GM18502 (cell line): Measurements from ENCODE around the gene CYBA.
A peak's percentile ranks its signal among the peaks of the same experiment; 100 is the strongest.
"Not testable (repeated sequence)": the region's sequence is repeated elsewhere in the genome, so short reads cannot be mapped to it uniquely, and the experiment has no call there.

ENCODE experiments used
- ATAC-seq: cut with Tn5 transposase; IDR thresholded peaks from one replicate; pipeline ENCODE4 v1.9.1; 2021; ENCODE audit warnings: mild to moderate bottlenecking; ENCODE audit not compliant: unreplicated experiment, poor library complexity

The CYBA gene

GRCh38 chr16:88686439-88687253 is 35.8 kb upstream of the CYBA start, which contains the start of gene SNAI3:
TSS of gene SNAI3 (minus strand) at chr16:88686507. CDS start at chr16:88686406, 101 bp downstream.
- peak; percentile 72 for ATAC-seq

- peak; percentile 16 for ATAC-seq
Measured at GRCh38 chr16:88686062-88686438, 35.2 kb upstream of the CYBA start.

- no peak for ATAC-seq
Measured at GRCh38 chr16:88685156-88686061, 34.6 kb upstream of the CYBA start.

GRCh38 chr16:88684569-88685155 is 33.8 kb upstream of the CYBA start:
- no peak for ATAC-seq

- ATAC-seq: peak; percentile 72
Measured at GRCh38 chr16:88681709-88682451, 31.0 kb upstream of the CYBA start.

- peak; percentile 10 for ATAC-seq
Measured at GRCh38 chr16:88681084-88681680, 30.3 kb upstream of the CYBA start.

- ATAC-seq: no peak
Measured at GRCh38 chr16:88680554-88681083, 29.8 kb upstream of the CYBA start.

GRCh38 chr16:88678224-88678979 is 27.5 kb upstream of the CYBA start:
- no peak for ATAC-seq

- ATAC-seq: no peak
Measured at GRCh38 chr16:88677721-88678120, 26.9 kb upstream of the CYBA start.

- no peak for ATAC-seq
Measured at GRCh38 chr16:88676502-88677242, 25.8 kb upstream of the CYBA start.

- ATAC-seq: no peak
Measured at GRCh38 chr16:88673716-88674379, 23.0 kb upstream of the CYBA start.

GRCh38 chr16:88672776-88673175 is 21.9 kb upstream of the CYBA start:
- no peak for ATAC-seq

GRCh38 chr16:88671806-88672205 is 21.0 kb upstream of the CYBA start:
- no peak for ATAC-seq

GRCh38 chr16:88669980-88670379 is 19.1 kb upstream of the CYBA start:
- no peak for ATAC-seq

GRCh38 chr16:88669493-88669892 is 18.6 kb upstream of the CYBA start:
- not testable (repeated sequence) for ATAC-seq

GRCh38 chr16:88667461-88667860 is 16.6 kb upstream of the CYBA start:
- no peak for ATAC-seq

- no peak for ATAC-seq
Measured at GRCh38 chr16:88665570-88665969, 14.7 kb upstream of the CYBA start.

GRCh38 chr16:88665148-88665547 is 14.3 kb upstream of the CYBA start:
- ATAC-seq: no peak
